Occipital lobe (tissue), 2 donors: Measurements from ENCODE around the gene ZNF570. TPM values are rescaled to one million over a fixed set of nuclear protein-coding genes. Genes with fewer than 3 reads are reported as not detected.

ENCODE experiments used
- DNase-seq: peaks from one replicate; lab custom pipeline; 2025; lab: John Stamatoyannopoulos, UW
- total RNA-seq: library from RNA; depleted of rRNA; stranded (reverse); fragments of >200 nt; gene quantifications from one replicate; pipeline ENCODE4 v1.2.3, GENCODE V29; 2014

Gene ZNF570
- total RNA-seq, result 32.4 TPM

DNA sequence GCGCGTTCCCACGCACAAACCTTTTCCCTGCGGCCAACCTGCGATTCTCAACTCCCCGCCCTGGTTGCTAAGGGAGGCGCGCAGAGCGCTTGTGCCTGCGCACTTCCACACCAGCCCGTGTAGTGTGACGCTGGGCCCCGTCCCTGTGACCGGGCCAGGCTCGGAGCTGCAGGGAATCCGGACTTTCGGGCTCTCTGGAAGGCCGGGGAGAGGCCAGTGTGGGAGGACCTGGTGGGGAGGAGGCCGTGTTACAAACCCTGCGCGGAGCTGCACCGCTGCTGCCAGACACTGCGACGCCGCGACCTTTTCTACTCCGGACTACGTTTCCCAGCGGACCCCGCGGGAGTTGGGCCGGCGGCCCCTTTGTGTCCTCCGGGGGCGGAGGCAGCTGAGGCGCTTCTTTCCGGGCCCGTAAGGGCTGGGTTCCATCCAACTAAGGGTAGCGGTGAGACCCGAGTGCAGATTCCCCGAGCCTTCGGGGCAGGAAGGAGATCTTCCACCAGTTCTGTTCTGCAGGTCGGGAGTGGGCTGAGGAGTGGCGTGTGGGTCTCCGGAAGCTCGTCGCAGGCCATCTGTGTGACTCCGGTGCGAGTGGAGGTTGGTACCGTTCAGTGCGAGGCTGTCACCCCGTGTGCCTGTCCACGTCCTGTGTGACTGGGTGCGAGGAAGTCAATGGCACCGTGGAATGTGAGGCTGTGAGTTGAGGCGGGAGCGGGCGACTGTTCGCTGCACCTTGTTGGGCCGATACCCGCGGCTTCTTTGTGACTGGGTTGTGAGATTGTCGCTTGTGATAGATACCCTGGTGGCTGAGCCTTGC is at the start of gene ZNF570:
Gene ZNF570 (plus strand): TSS at position 396 of the 817 bp plus-strand sequence. CDS start 999 bp downstream, outside the sequence.
- DNase-seq, result peak; percentile 82

GRCh38 chr19:37452500-37453245 is 16.5 kb upstream of the ZNF570 start:
- DNase-seq, result no peak

GRCh38 chr19:37466277-37466797 is 2.8 kb upstream of the ZNF570 start:
- DNase-seq, result no peak

DNA sequence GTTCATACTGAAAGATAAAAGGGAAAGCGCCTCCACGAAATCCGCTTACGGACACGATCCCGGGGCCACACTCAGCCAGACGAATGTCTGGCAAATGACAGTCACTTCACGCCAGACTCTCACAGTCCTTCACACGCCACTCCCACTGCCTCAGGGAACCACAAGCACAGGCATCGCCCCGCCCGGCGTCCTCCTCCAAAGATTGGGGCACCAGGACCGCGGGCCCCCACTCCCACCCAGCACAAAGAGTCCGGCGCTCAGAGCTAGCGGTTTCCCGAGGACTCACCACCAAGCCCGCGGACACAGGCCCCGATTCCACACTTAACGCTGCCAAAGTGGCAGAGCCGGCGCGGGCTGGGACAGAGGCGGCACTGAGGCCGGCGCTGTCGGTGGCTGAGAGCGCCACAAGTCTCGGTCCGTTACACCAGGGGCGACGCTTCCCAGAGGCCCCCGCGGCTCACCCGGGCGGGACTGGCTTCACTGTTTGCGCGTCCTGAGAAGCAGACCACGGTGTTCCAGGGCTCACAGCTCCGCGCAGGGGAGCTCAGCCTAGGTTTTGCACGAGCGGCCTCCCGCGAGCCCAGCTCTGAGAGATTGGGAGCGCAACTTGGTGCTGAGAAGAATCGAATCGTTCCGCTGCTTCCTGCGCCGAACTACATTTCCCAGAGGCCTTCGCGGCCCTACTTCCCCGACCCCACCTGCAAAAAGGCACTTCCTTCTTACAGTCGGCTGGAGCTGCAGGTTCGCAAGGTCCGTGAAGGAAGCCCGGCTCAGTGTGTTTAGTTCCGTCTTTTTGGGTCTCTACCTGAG is 2.2 kb upstream of the ZNF570 start, which contains the start of gene ZNF569:
Gene ZNF569 (minus strand): TSS at position 647 of the 810 bp plus-strand sequence. CDS start 22,523 bp downstream, outside the sequence.
- peak; percentile 83 for DNase-seq

DNA sequence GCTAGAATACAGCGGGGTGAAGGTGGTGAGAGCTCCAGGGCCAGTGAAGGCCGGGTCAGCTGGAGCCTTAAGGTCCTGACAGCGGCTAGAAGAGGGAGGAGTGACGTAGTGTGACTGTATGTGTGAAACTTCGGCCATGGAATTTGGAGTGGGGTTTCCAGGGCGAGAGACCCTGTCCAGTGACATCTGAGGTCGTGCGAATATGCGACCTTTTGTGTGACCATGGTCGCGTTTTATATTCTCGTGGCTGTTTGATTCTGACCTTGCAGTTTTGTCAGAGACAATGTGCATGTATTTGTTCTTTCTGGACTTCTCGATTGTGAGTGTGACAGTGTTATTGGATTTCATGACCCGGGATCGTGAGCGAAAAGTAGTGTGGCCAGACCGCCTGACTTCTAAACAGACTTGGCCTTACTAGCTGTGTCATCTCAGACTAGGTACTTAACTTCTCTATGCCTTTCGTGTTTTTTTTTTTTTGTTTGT is 1.5 kb upstream of the ZNF570 start:
- peak; percentile 1 for DNase-seq

DNA sequence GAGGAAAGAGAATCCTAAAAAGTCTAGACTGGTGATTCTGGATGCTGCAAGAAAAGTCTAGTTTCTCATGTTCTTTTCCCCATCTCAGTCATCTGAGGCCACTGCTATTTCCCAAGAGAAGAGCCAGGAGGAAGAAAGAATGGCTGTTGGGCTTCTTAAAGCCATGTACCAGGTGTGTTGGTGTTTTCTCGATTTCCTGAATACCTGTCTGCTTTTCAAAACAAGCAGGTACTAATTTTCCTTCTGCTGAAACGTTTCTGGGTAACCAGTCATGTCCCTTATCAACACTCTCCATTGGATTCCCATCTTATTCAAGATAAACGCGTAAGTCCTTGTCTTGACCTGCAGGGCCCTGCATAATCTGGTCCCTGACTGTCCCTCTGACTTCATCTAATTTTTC is 1.1 kb downstream of the ZNF570 start:
- DNase-seq, result no peak

GRCh38 chr19:37472165-37472564 is 3.0 kb downstream of the ZNF570 start:
- no peak for DNase-seq

DNA sequence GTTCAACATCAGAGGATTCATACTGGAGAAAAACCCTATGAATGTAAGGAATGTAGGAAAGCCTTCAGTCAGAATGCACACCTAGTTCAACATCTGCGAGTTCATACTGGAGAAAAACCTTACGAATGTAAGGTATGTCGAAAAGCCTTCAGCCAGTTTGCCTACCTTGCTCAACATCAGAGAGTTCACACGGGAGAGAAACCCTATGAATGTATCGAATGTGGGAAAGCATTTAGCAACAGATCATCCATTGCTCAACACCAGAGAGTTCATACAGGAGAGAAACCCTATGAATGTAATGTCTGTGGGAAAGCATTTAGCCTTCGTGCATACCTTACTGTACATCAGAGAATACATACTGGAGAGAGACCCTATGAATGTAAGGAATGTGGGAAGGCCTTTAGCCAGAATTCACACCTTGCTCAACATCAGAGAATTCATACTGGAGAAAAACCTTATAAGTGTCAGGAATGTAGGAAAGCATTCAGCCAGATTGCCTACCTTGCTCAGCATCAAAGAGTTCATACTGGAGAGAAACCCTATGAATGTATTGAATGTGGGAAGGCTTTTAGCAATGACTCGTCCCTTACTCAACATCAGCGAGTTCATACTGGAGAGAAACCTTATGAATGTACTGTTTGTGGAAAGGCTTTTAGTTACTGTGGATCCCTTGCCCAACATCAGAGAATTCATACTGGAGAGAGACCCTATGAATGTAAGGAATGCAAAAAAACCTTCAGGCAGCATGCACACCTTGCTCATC is 15.4 kb downstream of the ZNF570 start:
- no peak for DNase-seq

DNA sequence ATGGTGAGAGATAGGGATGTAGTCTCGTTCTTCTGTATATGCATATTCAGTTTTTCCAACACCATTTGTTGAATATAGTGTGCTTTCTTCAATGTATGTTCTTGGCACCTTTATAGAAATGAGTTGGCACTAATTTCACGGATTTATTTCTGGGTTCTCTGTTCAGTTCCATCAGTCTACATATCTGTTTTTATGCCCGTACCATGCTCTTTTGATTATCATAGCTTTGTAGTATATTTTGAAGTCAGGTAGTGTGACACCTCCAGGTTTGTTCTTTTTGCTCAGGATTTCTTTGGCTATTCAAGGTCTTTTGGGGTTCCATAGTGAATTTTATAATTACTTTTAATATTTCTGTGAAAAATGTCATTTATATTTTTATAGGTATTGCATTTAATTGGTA is 23.1 kb downstream of the ZNF570 start:
- DNase-seq, result no peak

DNA sequence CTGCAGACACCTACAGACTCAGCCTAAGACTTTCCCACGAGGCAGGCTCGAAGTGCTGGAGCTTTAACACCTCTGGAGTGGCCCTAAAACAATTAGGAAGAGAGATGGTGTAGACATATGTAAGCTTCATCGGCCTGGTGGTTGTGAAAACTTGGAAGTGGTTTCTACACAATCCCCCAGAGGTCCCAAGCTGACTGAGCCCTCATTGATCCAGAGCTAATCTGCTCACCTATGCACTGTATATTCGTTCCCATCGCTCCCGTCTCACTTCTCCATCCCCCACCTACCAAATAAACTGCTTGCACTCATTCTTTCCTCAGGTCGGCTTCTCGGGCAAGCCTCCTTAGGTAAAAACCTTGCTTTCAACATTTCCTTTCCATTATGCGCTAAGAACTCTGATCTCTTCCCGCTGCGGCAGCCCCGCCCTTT is 36.8 kb downstream of the ZNF570 start:
- no peak for DNase-seq

DNA sequence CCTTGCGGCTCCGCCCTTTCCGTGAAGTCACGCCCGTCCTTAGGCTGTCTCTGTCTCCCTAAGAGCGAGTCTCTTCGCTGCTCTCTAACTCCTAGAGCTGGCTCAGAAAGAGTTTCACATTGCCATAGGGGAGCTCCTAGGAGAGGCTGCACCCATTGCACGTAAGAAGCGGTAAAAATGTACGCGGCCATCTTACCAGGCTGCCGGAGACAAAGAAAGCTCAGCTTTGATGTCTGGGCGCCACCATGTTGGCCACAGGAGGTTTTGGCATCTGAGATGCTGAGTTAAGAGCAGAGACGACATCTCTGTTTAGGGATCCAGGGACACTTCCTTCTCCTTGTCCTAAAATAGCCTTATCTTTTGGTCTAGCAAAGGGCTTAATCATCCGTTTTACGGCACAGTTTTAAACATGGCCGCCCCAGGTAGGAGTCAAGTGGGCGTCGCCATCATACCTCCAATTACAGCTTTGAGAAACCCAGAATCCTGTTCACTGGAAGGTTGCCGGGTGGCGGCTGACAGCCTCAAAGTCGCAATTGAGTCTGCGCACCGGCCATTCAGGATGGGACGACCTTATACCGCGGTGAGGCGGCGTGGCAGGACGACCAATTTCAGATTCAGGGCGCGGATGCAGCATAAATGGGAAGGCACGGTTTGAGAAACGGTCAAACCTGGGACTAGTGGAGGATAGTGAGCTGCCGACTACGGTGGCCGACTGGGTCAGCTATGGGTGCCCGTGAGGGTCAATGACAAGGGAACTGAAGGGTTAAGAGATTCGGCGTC is 37.4 kb downstream of the ZNF570 start, which contains the start of gene ZNF793:
Gene ZNF793 (plus strand): TSS at position 553 of the 780 bp plus-strand sequence. CDS start 16,501 bp downstream, outside the sequence.
- peak; percentile 79 for DNase-seq

DNA sequence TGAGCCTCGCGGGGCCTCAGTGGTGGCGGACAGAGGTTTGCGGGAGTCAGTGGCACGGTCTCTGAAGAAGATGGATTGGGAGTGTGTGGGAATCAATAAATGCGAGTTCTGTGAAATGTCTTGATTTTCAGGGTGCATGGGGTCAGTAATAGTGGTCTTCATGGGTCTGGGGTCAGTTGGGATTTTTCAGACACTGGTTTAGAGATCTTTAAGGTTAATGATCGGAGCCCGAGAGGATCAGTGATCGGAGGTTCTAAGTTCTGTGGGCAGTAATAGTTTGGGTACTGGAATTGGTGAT is 38.0 kb downstream of the ZNF570 start:
- DNase-seq, result no peak

DNA sequence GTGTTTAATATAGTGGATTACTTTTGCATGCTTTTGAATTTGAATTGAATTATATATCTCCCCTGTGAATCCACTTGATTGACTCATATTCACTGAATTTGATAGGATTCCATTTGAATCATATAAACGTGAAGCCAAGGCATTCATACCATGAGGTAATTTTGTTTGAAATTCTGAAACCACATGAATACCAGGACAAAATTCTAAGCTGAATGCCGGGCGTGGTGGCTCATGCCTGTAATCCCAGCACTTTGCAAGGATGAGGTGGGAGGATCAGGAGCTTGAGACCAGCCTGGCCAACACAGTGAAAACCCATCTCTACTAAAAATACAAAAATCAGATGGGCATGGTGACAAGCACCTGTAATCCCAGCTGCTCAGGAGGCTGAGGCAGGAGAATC is 42.0 kb downstream of the ZNF570 start:
- no peak for DNase-seq

DNA sequence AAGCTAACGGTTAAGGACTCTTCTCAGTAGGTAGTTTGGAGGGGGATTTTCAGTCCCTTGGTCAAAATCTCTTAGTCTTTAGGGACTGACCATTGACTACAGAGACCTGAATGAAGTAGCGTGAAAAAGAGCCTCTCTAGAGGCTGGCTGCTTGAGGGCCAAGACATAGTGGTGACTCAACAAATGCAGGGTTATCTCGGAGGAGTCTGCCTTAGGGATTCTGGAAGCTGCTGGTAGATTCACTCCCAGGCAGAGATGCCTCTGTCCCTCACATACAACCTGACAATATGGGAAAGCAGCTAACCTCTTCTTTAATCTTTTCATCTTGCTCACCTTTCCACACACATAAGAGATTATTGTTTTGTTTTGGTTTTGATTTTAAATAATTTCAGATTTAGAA is 42.7 kb downstream of the ZNF570 start:
- no peak for DNase-seq

DNA sequence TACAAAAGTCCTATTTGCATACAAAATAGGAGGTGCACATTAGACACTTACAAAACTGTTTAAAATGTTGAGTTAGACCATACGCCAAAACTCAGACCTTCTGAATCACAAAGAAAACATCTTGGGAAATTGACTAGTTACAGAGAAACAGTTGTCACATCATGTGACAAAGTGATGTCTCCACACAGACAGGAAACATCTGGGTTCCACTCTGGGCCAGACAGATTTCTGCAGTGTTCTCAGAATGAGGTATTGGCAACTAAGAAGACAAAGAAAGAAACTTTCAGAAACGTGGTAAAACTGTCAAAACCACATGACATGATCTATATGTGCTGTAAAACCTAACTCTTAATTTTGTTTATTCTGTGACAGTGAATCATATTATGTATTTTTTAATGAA is 44.2 kb downstream of the ZNF570 start:
- no peak for DNase-seq

DNA sequence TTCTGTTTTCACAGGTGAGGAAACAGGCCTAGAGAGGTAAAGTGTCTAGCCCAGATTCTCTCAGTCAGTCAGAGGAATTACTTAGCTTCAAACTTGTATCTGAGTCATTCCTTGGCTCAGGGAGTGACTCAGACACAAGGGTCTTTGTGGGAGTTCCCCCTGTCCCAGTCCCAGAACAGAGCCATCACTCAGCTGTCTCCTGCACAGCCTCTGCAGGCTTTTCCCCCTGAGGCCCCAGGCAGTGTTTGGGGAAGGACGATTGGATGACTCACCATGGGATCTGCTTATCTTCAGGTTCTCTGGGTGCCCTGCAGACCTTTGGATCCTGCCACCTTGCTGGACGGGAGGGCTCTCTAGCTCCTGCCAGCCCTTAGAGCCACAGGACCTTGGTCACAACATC is 50.7 kb downstream of the ZNF570 start:
- no peak for DNase-seq

DNA sequence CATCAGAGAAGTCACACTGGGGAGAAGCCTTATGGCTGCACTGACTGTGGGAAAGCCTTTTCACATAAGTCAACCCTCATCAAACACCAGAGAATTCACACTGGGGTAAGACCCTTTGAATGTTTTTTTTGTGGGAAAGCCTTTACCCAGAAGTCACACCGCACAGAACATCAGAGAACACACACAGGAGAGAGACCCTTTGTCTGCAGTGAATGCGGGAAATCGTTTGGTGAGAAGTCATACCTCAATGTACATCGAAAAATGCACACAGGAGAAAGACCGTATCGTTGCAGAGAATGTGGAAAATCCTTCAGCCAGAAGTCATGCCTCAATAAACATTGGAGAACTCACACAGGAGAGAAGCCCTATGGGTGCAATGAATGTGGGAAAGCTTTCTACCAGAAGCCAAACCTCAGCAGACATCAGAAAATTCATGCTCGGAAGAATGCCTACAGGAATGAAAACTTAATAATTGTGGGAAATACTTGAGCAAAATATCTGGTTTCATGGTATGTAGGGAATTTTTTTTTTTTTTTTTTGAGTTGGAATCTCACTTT is 68.3 kb downstream of the ZNF570 start:
- no peak for DNase-seq
